GM18511 (cell line): ENCODE results near the gene HNRNPL.
"Not testable (repeated sequence)": the region's sequence is repeated elsewhere in the genome, so short reads cannot be mapped to it uniquely, and the experiment has no call there.

Source experiments
- ATAC-seq: cut with Tn5 transposase; IDR thresholded peaks from one replicate; pipeline ENCODE4 v1.9.1; 2021; ENCODE audit warnings: mild to moderate bottlenecking, moderate library complexity; ENCODE audit not compliant: unreplicated experiment

Gene HNRNPL

GRCh38 chr19:38830039-38830733 lies 19.6 kb downstream of the HNRNPL start:
- ATAC-seq: no peak

- ATAC-seq: not testable (repeated sequence)
Observed at GRCh38 chr19:38829203-38829602, 20.6 kb downstream of the HNRNPL start.

- no peak for ATAC-seq
Observed at GRCh38 chr19:38826856-38827551, 22.8 kb downstream of the HNRNPL start.

GRCh38 chr19:38825936-38826335 lies 23.9 kb downstream of the HNRNPL start:
- ATAC-seq: not testable (repeated sequence)

GRCh38 chr19:38821230-38821825 lies 28.5 kb downstream of the HNRNPL start:
- ATAC-seq: not testable (repeated sequence)

GRCh38 chr19:38819231-38819920 lies 30.4 kb downstream of the HNRNPL start:
- no peak for ATAC-seq

GRCh38 chr19:38817081-38817480 lies 32.7 kb downstream of the HNRNPL start:
- ATAC-seq: no peak

GRCh38 chr19:38816131-38816750 lies 33.5 kb downstream of the HNRNPL start:
- no peak for ATAC-seq

- no peak for ATAC-seq
Observed at GRCh38 chr19:38815059-38816001, 34.5 kb downstream of the HNRNPL start.

- not testable (repeated sequence) for ATAC-seq
Observed at GRCh38 chr19:38813932-38814331, 35.9 kb downstream of the HNRNPL start.

GRCh38 chr19:38813323-38813722 lies 36.5 kb downstream of the HNRNPL start:
- no peak for ATAC-seq

GRCh38 chr19:38812841-38813320 lies 36.9 kb downstream of the HNRNPL start, which contains the start of gene LGALS4:
Gene LGALS4 (minus strand): TSS chr19:38812945. CDS start chr19:38812886, 59 bp downstream.
- no peak for ATAC-seq

GRCh38 chr19:38812009-38812840 lies 37.6 kb downstream of the HNRNPL start:
- no peak for ATAC-seq

GRCh38 chr19:38809592-38810252 lies 40.1 kb downstream of the HNRNPL start:
- ATAC-seq: no peak

GRCh38 chr19:38808741-38809140 lies 41.0 kb downstream of the HNRNPL start:
- no peak for ATAC-seq

GRCh38 chr19:38807374-38808098 lies 42.2 kb downstream of the HNRNPL start:
- not testable (repeated sequence) for ATAC-seq

GRCh38 chr19:38806371-38806770 lies 43.4 kb downstream of the HNRNPL start:
- no peak for ATAC-seq

GRCh38 chr19:38805180-38805579 lies 44.6 kb downstream of the HNRNPL start:
- ATAC-seq: no peak
